Activated T-helper 1 cell treated with anti-CD3 and anti-CD28 coated beads, Interleukin-2, amount 50 U/mL, for 16 hours (primary cell): ENCODE data around the gene TNIP1.
A peak's percentile ranks its signal among the peaks of the same experiment; 100 is the strongest.

Experiments used
- DNase-seq, 2 donors: peaks; one replicate each; pipeline ENCODE4 v3.0.0-alpha.2; 2020; ENCODE audit warnings: low read depth in 1 of 2, low spot score in 1 of 2

Gene TNIP1

GRCh38 chr5:151067632-151068432 lies 13.0 kb downstream of the TNIP1 start:
- no peak for DNase-seq

- DNase-seq, result no peak
Measured at GRCh38 chr5:151066920-151067319, 13.9 kb downstream of the TNIP1 start.

- DNase-seq, result no peak
Measured at GRCh38 chr5:151065609-151066008, 15.2 kb downstream of the TNIP1 start.

- no peak for DNase-seq
Measured at GRCh38 chr5:151064916-151065499, 15.8 kb downstream of the TNIP1 start.

GRCh38 chr5:151063142-151063989 lies 17.5 kb downstream of the TNIP1 start:
- no peak for DNase-seq

- no peak for DNase-seq
Measured at GRCh38 chr5:151062405-151063141, 18.3 kb downstream of the TNIP1 start.

GRCh38 chr5:151060742-151061141 lies 20.1 kb downstream of the TNIP1 start:
- DNase-seq, result no peak

GRCh38 chr5:151058891-151059489 lies 21.8 kb downstream of the TNIP1 start:
- DNase-seq, result no peak

- DNase-seq, result no peak
Measured at GRCh38 chr5:151058301-151058700, 22.5 kb downstream of the TNIP1 start.

GRCh38 chr5:151056379-151057325 lies 24.2 kb downstream of the TNIP1 start:
- DNase-seq, result no peak

GRCh38 chr5:151055336-151055735 lies 25.5 kb downstream of the TNIP1 start:
- no peak for DNase-seq

GRCh38 chr5:151054709-151055108 lies 26.1 kb downstream of the TNIP1 start:
- DNase-seq, result no peak

GRCh38 chr5:151053796-151054462 lies 26.9 kb downstream of the TNIP1 start:
- DNase-seq, result no peak

- no peak for DNase-seq
Measured at GRCh38 chr5:151052836-151053235, 28.0 kb downstream of the TNIP1 start.

- no peak for DNase-seq
Measured at GRCh38 chr5:151051931-151052608, 28.8 kb downstream of the TNIP1 start.

- peak; percentile 38 to 47 for DNase-seq
Measured at GRCh38 chr5:151051066-151051930, 29.5 kb downstream of the TNIP1 start.

GRCh38 chr5:151048526-151048925 lies 32.3 kb downstream of the TNIP1 start:
- DNase-seq, result no peak
